Measurements from ENCODE around the gene CHST14. TPM values are rescaled to one million over a fixed set of nuclear protein-coding genes. Genes with fewer than 3 reads are reported as not detected.
A peak's percentile ranks its signal among the peaks of the same experiment; 100 is the strongest.

The CHST14 gene
- total RNA-seq = 1 to 10 TPM; 4.3 to 5.1 TPM

DNA sequence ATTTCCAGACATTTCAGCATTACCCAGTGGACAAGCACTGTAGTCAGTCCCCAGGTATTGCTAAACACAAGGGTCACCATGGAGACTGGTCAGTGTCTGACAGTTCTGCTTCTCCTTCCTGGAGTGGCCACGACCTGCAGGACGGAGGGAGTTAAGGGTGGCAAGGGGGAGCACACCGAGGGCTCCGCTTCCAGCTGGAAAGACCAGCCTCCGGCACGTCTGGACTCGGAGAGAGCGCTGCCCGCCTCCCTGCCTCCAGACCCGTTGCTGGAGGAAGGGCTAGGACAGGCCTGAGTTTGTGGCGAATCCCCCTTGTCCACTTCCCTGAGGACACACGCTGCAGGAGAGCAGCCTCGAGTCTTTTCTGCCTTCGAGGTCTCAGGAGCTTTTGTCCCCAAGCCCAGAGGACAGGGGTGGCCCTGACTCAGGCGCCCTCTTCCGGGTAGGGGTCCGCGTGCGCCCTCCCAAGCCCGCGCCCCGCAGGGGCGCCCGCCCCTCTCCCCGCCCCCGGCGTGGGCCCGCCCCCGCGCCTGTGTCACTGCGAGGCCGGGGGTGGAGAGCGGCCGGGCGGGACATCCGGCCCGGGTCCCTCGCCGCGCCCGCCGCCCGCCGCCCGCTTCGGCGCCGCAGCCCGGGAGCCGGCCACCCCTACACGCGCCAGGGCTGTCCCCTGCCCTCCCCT, at the start of gene CHST14:
CHST14 (plus strand) TSS at position 562 of the 682 bp plus-strand sequence. CDS start 230 bp downstream, outside the sequence.
- Mint-ChIP-seq H3K27ac (peak within 1 kb of the TSS; percentile 85), H3K27me3 (no peaks in the 10 kb centered on the region), H3K4me3 (peak within 1 kb of the TSS; percentile 83), H3K36me3 (ENCODE audit: low read depth) (peaks cover 9% of the 10 kb centered on the region), H3K4me1 (ENCODE audit: low read depth) (peaks cover 39% of the 10 kb centered on the region), H3K9me3 (no peaks in the 10 kb centered on the region)
- CTCF ChIA-PET = interaction anchor here (1.1 to 1.6 kb wide), 4 partner anchors 20 to 208 kb away, joined by 3 read pairs; no protein-coding TSS in a partner anchor
- POLR2A ChIA-PET = interaction anchor here (1.0 to 1.8 kb wide), 4 partner anchors 11 to 99 kb away, joined by 3 to 9 read pairs (median 6); partner anchors contain the start of gene RPUSD2
- ATAC-seq (peak; percentile 74), DNase-seq (peak; percentile 48)
- intact Hi-C loops (cut with micrococcal nuclease) = no loop called here
- no peak for TF ChIP-seq CTCF (IDR thresholded peaks at IDR 0.05)

- POLR2A ChIA-PET = interaction anchor here (0.8 to 2.7 kb wide), 4 partner anchors 54 to 83 kb away, joined by 3 to 7 read pairs (median 4); no protein-coding TSS in a partner anchor
- CTCF ChIA-PET = interaction anchor here (0.6 to 12.3 kb wide), 35 partner anchors 12 to 147 kb away, joined by 3 to 205 read pairs (median 5); partner anchors contain the start of genes BAHD1, CCDC9B, DISP2 and INAFM2
- TF ChIP-seq CTCF (IDR thresholded peaks at IDR 0.05) = peak; percentile 96
- Mint-ChIP-seq H3K9me3 (no peaks in the 10 kb centered on the region), H3K4me3 (no peak overlapping the region), H3K27ac (no peak overlapping the region), H3K36me3 (ENCODE audit: low read depth) (peaks cover 2% of the 10 kb centered on the region), H3K27me3 (no peaks in the 10 kb centered on the region), H3K4me1 (ENCODE audit: low read depth) (peaks cover 5% of the 10 kb centered on the region)
- DNase-seq (peak; percentile 86), ATAC-seq (peak; percentile 99)
- intact Hi-C loops (cut with micrococcal nuclease) = loop anchor here (2.0 kb wide), 1 partner anchor 77 kb away; no protein-coding TSS in a partner anchor
Observed at GRCh38 chr15:40421246-40422157, 49.3 kb upstream of the CHST14 start.

GRCh38 chr15:40424483-40425115, 46.2 kb upstream of the CHST14 start:
- Mint-ChIP-seq H3K27me3 (no peaks in the 10 kb centered on the region), H3K4me1 (ENCODE audit: low read depth) (peaks cover 5% of the 10 kb centered on the region), H3K9me3 (no peaks in the 10 kb centered on the region), H3K36me3 (ENCODE audit: low read depth) (no peaks in the 10 kb centered on the region), H3K27ac (no peak overlapping the region), H3K4me3 (no peak overlapping the region)
- POLR2A ChIA-PET = interaction anchor here (1.4 kb wide), 1 partner anchor 12 kb away, joined by 4 read pairs; no protein-coding TSS in a partner anchor
- TF ChIP-seq CTCF (IDR thresholded peaks at IDR 0.05) = no peak
- ATAC-seq (no peak), DNase-seq (no peak)
- CTCF ChIA-PET = interaction anchor here (0.7 to 12.3 kb wide), 5 partner anchors 52 to 141 kb away, joined by 3 to 205 read pairs (median 5); partner anchors contain the start of gene CCDC9B
- intact Hi-C loops (cut with micrococcal nuclease) = no loop called here

- Mint-ChIP-seq H3K9me3 (no peaks in the 10 kb centered on the region), H3K27ac (no peak overlapping the region), H3K36me3 (ENCODE audit: low read depth) (no peaks in the 10 kb centered on the region), H3K27me3 (no peaks in the 10 kb centered on the region), H3K4me1 (ENCODE audit: low read depth) (peaks cover 5% of the 10 kb centered on the region), H3K4me3 (no peak overlapping the region)
- DNase-seq (no peak), ATAC-seq (no peak)
- TF ChIP-seq CTCF (IDR thresholded peaks at IDR 0.05) = no peak
- ChIA-PET POLR2A (interaction anchor here (0.6 to 1.4 kb wide), 3 partner anchors 11 to 17 kb away, joined by 3 to 4 read pairs (median 3); no protein-coding TSS in a partner anchor), CTCF (interaction anchor here (0.6 to 12.3 kb wide), 6 partner anchors 10 to 103 kb away, joined by 3 to 205 read pairs (median 6); partner anchors contain the start of gene CCDC9B)
- intact Hi-C loops (cut with micrococcal nuclease) = no loop called here
Observed at GRCh38 chr15:40425681-40426080, 45.1 kb upstream of the CHST14 start.

Data from activated CD8-positive, alpha-beta T cell treated with anti-CD3 and anti-CD28 coated beads for 36 hours (primary cell).